AG10803 (cell line): Measurements from ENCODE around the gene FAM153A.
"Not testable (repeated sequence)": the region's sequence is repeated elsewhere in the genome, so short reads cannot be mapped to it uniquely, and the experiment has no call there.

ENCODE experiments used
- DNase-seq: peaks from one replicate; pipeline ENCODE4 v3.0.0; 2010; ENCODE audit warnings: low read depth
- H3K4me3 ChIP-seq: 2 replicates; pipeline ENCODE4 v1.5.1; 2011; ENCODE audit warnings: mild to moderate bottlenecking, low read length, control low read depth

Gene FAM153A

DNA sequence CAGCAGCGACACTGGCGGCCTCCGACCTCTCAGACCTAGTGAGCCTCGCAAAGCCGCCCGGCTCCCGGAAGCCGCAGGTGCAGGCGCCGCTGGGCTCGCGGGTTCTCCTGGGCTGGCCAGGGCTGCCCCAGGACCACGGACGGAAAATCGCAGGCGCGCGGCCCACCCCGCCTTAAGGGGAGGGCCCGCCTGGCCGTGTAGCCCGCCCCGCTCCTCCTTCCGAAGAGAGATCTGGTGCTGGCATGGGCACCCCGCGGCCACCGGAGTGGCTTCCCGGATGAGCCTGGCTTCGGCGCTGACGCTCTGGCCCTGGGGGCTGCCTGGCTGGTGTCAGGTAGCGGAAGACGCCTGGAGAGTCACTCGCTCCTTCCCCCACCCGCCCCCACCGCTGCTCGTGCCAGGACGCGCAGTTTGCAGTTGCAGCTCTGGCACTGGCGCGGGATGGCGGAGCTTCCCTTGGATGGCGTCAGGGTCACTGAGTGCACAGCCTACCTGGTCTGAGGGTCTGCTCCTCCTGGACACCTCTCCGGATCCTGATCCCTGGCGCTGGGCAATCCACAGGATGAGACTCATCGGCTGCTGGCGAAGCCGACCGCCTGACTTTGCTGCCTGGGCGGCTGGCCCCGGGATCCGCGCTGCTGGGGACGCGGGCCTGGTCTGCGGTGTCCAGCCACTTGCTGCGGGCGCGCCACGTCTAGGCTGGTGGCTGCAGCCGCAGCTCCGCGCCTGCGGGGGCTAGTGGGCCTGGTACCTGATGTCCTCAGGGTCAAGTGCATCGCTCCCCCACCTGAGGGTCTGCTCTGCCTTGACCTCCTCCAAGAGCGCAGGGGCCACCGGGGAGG, at the start of gene FAM153A:
TSS of gene FAM153A (minus strand) at position 108 of the 842 bp plus-strand sequence.
- DNase-seq, H3K4me3 ChIP-seq: not testable (repeated sequence)

DNA sequence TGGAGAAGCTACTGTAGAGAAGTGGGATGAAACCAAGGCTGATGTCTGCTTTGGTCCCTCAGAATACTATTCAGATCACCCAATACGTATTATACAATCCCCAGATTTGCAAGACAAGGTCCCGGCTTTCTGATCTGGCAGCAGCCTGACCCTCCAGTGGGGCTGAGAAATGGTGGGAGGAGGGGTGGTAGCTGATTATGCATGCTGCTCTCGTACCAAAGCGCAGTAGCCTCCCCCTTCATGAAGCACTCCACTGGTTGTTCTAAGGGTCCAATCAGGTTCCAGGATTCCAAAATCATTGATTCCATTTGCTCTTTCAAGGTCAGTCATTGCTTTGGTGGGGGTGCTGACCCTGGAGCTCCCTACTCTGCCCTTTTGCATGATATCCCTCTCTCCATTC, 49.6 kb upstream of the FAM153A start:
- H3K4me3 ChIP-seq, result not testable (repeated sequence)

DNA sequence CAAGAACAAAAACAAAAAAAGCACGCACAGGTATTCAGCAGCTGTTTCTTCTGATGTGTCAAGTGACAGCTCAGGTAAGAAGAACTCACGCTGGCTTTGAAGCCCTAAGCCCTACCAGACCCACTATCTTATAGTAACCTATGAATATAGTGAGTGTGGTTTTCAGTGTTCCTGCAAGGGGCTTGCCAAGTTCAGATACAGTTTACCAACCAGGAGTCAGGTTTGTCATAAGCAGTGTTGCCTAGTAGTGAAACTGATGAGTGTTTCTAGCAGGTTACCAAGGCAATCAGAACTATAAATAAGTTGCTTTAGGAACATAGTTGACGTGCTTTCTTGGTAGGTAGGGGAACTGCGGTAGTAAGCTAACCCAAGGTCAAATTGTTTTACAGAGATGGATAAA, 43.4 kb upstream of the FAM153A start:
- H3K4me3 ChIP-seq, DNase-seq: not testable (repeated sequence)

More for the DNA sequence above, 49.6 kb upstream of the FAM153A start:
- DNase-seq, result not testable (repeated sequence)

DNA sequence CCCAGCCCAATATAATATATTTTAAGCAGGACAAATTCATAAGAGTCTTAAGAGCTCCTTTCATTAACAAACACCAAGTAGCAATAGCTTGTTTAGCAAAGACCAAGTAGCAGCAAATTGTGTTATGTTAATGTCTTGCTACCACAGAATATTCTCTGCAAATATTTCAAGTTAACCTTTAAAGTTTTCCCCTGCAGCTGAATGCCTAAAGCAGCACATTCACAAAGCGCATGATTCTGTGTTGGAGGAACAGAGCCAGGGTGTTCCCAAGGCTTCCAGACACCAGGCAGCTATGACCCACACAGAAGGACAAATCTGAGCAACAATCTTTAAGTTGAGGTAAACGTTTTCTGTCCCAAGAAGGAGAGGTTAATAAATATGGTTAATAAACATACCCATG, 42.1 kb upstream of the FAM153A start:
- not testable (repeated sequence) for DNase-seq, H3K4me3 ChIP-seq

DNA sequence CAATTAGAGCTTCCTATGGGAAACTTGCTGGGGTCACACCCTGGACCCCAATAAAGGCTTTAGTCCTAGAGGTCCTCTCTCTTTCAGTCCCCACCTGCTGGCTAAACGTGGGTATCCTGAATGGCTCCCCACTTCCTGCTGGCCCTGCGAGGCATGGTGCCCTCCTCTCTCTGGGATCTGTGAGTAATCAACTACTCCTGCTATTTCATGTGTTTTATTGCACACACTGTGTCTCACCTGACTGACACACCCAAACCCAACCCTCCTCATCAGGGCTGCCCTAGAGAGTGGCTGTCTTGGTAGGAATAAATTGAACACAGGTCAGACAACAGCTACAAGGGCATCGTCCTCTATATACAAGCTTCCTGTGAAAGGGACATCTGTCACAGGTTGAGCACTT, 39.8 kb upstream of the FAM153A start:
- not testable (repeated sequence) for H3K4me3 ChIP-seq, DNase-seq

DNA sequence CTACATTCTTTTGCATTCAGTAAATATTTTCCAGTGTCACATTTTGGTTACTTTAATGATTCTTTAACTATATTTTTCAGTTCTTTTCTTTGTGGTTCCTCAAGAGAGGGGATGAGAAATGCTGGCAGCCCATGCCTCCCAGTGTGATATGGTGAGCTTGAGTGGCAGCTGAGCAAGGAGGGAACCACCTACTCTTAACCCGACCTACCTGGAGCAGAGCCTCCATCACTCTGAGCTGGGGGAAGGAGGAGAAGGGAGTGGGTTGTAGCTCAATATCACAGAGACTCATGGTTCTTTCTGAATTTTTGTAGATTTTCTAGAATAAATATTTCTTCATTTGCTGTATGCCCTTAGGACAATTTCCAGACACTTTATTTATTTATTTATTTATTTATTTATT, 37.0 kb upstream of the FAM153A start:
- not testable (repeated sequence) for DNase-seq, H3K4me3 ChIP-seq

DNA sequence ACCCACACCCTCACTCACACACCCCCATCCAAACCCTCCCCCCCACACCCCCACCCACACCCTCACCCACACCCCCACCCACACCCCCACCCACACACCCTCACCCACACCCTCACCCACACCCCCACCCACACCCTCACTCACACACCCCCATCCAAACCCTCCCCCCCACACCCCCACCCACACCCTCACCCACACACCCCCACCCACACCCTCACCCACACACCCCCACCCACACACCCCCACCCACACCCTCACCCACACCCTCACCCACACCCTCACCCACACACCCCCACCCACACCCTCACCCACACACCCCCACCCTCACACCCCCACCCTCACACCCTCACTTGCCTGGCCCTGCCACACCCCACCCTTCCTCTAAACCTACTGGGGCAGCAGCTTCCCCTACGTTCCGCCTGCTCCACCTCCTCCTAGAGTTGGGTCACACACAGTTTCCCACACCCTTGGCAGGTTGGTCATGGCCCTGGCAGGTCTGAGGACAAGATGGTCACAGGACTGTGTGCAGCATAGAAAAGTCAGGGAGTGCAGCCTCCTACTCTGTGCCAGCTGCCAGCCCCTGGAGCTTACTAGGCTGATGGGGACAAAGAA, 30.2 kb upstream of the FAM153A start:
- not testable (repeated sequence) for H3K4me3 ChIP-seq, DNase-seq

DNA sequence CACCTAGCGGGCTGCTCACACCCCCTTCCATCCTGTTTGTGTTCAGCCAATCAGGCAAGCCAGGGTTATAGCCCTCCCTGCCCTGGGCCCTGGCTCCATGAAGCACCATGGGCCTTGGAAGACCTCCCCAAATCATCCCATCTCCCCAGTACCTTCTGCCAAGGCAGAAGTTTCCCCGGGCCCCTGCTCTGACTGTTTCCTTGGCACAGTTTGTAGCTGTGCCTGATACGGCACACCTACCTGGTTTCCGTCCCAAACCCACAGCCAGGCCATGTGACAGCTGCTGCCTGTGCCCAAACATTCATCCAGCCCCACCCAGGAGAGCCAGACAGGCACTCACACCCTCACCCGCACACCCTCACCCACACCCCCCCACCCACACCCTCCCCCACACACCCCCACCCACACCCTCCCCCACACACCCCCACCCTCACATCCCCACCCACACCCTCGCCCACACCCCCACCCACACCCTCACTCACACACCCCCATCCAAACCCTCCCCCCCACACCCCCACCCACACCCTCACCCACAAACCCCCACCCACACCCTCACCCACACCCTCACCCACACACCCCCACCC, 29.6 kb upstream of the FAM153A start:
- DNase-seq, H3K4me3 ChIP-seq: not testable (repeated sequence)

DNA sequence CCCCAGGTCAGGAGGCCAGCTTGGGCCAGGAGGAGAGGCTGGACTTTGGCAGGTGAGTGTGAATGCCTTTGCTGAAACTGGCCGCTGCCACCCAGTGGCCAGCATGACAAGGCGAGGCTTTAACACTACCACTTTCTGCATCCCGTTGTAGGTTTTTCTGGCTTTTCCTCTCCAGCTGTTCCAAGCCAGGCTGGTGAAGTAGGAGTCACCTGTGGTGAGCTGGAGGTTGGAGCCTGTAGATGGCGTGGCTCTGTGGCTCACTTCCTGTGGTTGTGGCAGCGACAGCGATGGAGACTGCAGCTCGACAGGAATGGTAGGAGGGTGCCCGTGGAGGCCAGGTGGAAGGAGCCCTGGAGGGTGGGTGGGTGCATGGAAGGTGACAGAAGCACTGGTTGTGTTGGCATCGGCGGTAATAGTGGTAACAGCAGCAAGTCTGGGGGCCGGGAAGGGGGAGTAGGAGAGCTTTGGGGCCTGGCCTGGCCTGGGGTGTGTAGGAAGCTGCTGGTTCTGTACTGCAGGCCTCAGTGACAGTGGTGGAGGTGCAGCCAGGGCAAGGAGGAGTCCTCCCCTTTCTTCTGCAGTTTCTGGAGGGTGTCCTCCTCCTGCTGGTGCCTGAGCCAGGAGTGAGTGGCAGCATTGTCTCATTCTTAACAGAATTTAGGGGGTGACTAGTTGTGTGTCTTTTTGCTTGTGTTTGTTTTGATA, 26.7 kb upstream of the FAM153A start:
- not testable (repeated sequence) for H3K4me3 ChIP-seq, DNase-seq

DNA sequence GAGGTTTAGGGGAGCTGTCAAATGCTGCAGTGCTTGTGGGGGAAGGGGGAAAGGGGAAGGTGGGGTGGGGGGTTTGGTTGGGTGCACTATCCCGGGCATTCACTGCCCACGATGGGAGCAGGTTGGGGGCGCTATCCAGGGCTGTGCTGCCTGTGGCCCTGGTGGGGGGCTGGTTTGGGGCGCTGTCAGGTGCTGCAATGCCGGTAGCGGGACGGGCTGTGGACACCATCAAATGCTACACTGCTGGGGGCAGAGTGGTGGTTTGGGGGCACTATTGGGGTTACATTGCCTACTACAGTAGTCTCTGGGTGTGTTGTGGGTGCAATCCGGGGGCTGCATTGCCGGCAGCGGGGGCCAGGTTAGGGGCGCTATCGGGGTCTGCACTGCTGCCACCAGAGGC, 25.7 kb upstream of the FAM153A start:
- not testable (repeated sequence) for H3K4me3 ChIP-seq, DNase-seq

DNA sequence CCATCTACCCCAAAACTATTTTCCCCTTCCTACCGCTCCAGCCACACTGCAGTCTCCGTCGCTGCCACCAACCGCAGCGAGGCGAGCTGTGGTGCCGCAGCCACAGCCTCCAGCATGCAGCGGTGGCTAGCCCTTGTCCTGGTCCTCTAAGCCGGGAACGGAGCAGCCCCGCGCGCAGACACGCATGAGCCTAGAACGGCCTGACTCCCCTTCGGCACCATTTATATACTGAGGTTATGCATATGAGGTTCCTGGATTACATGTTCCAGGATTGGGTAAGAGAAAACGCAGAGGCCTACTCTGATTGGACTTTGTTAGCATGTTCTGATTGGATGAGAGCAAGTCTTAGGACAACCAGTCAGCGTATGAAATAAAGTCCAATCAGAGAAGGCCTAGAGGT, 24.6 kb upstream of the FAM153A start:
- H3K4me3 ChIP-seq, DNase-seq: not testable (repeated sequence)

DNA sequence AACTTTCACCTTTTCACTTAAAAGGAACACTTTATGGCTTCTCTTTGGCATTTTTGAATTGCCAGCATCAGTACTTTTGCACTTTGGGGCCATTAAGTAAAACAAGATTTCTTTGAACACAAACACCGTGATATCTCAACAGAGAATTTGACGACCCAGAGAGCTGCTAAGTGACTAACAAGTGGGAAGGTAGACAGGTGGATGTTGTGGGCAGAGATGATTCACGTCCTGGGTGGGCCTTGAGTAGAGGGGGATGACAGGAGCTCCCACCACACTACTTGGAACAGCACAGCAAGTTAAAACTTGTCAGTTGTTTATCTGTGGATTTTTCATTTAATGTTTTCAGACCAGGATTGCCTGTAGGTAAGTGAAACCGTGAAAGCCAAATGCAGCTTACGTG, 18.7 kb upstream of the FAM153A start:
- not testable (repeated sequence) for DNase-seq, H3K4me3 ChIP-seq

DNA sequence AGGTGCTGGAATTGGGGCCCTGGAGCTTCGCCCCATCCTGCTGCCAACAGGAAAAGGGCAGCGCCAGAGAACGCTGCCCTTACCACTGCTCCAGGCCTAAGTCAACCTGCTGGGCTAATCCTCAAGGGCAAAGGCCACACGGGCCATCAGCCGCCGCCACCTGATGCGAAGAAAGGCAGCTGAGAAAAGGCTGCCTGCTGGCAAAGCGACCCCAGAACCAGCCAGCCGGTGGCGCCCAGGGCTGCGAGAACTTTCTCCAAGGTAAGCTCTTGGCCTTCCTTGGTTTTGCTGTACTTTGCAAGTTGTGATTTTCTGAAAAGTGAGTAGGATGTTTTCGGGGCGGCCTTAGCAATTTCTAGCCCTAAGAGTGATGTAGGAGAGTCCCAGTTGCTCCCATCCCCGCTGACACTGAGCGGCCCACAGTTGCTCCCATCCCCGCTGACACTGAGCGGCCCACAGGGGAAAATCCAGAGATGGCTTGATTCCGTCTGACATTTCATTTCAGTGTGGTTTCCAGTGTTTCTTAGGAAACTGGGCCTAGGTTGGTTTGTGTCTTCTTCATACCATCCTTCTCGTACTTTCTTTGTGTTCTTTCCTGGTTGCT, 15.6 kb upstream of the FAM153A start:
- not testable (repeated sequence) for DNase-seq, H3K4me3 ChIP-seq

DNA sequence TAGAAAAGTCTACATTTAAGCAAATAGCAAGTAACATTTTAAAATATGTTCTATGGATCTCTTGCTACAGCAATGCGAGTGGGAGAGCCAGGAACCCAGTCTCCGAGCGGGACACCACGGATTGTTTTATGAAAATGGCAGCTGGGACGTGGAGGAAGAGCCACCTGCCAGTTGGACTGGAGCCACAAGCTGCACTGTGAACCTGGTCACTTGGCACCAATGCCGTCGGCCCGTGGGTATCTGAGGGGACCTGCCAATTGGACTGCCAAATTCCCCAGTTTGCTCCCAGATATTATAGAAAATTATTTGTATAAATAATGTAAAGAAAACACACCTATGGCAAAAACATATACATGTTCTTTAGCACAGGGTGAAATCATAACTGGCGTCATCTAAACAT, 10.6 kb upstream of the FAM153A start:
- DNase-seq, H3K4me3 ChIP-seq: not testable (repeated sequence)

DNA sequence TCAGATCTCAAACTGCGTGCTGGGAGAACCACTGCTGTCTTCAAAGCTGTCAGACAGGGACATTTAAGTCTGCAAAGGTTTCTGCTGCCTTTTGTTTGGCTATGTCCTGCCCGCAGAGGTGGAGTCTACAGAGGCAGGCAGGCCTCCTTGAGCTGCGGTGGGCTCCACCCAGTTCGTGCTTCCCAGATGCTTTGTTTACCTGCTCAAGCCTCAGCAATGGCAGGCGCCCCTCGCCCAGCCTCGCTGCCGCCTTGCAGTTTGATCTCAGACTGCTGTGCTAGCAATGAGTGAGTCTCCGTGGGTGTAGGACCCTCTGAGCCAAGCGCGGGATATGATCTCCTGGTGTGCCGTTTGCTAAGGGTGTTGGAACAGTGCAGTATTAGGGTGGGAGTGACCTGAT, 8.9 kb upstream of the FAM153A start:
- not testable (repeated sequence) for DNase-seq, H3K4me3 ChIP-seq

DNA sequence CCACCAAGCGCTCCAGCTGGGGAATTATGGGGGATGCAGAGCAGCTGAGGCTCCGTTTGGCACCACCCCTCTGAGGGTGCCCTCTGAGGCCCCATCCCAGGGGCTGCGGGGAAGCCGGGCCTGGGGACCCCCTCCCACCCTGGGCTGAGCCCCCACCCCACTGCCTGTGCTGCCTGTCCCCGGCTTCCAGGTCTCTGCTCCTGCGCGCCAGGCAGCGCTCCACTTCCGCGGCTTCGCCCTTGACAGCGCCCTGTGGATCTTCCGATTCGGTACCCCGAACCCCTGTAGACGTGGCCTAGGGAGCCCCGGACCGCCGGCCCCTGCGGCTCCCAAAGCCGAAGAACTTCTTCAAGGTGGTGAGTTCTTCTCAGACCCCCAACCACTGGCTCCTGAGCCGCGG, 530 bp downstream of the FAM153A start:
- H3K4me3 ChIP-seq, result not testable (repeated sequence)

DNA sequence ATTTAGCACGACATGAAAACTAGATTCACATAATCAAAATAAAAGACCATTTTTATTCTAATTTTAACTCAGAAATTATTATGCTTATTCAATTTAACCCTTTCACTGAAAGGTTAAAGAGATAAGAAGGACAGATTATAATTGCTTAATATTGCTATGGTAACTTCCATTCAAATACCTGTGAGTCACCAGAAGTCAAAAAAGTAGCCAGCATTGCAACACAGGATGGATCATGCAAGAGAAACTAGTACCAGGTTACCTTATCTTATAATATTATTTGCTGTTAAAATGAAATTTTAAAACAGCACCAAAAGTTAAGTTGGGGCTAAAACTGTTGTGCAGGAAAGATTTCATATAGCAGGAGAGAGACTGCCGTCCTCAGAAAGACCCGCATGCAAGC, 11.5 kb downstream of the FAM153A start:
- not testable (repeated sequence) for H3K4me3 ChIP-seq
- DNase-seq, result peak; percentile 0

More for the DNA sequence above, 530 bp downstream of the FAM153A start:
- not testable (repeated sequence) for DNase-seq

DNA sequence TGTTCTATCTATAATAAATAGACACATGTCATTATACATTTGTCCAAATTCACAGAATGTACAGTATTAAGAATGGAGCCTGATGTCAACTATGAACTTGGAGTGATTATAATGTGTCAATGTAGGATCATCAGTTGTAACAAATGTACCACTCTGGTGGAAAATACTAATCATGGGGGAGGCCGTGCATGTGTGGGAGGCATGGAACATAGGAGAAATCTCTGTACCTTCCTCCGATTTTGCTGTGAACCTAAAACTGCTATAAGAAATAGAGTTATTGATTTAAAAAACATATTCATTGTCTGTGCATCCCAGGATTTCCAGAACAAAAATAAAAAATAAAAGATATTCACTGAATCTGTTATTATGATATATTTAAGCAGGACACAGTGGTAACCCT, 12.1 kb downstream of the FAM153A start:
- not testable (repeated sequence) for DNase-seq

DNA sequence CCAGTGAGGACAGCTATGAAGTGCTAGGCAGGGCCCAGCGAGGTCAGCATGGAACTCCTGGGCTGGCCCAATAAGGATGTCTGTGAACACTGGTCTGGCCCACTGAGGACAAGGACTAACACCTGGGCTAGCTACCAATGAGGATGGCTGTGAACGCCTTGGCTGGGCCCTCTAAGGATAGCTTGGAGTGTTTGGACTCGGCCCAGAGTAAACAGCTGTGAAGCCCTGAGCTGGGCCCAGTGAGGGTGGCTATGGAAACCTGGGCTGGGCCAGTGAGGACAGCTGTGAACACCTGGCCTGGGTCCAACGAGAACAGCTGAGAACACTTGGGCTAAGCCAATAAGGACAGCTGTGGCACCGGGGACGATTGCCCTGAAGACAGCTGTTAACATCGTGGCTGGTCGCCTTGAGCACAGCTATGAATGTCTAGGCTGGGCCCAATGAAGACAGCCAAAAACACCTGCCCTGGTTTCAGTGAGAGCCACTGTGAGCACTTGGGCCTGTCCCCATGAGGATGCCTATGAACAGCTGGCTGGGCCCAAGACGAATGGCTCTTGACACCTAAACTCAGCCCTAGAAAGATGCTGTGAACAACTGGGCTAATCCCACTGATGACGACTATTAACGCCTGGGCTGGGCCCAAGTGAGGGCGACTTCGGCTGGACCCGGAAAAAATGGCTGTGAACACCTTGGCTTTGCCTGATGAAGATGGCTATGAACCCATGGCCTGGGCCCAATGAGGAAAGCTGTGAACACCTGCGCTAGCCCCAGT, 18.8 kb downstream of the FAM153A start:
- DNase-seq, H3K4me3 ChIP-seq: not testable (repeated sequence)

More for the DNA sequence above, 12.1 kb downstream of the FAM153A start:
- not testable (repeated sequence) for H3K4me3 ChIP-seq
